Activated gamma-delta T cell (primary cell): ENCODE data around the gene EML4.

Source experiments
- DNase-seq: peaks from one replicate; lab custom pipeline; 2025; lab: John Stamatoyannopoulos, UW

Gene EML4

DNA sequence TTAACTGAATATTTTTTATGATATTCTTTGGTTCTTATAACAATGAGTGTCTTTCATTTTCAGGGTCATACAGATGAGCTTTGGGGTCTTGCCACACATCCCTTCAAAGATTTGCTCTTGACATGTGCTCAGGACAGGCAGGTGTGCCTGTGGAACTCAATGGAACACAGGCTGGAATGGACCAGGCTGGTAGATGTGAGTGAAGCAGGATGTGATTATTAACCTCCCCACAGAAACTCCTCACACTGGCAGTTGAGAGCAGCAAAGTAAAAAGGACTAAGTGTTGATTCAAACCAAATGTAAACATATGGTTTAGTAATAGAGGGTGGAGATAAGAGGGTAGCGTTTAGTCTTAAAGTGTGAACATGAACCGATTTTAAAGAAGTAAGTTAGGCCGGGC, 134.1 kb downstream of the EML4 start:
- DNase-seq: no peak

DNA sequence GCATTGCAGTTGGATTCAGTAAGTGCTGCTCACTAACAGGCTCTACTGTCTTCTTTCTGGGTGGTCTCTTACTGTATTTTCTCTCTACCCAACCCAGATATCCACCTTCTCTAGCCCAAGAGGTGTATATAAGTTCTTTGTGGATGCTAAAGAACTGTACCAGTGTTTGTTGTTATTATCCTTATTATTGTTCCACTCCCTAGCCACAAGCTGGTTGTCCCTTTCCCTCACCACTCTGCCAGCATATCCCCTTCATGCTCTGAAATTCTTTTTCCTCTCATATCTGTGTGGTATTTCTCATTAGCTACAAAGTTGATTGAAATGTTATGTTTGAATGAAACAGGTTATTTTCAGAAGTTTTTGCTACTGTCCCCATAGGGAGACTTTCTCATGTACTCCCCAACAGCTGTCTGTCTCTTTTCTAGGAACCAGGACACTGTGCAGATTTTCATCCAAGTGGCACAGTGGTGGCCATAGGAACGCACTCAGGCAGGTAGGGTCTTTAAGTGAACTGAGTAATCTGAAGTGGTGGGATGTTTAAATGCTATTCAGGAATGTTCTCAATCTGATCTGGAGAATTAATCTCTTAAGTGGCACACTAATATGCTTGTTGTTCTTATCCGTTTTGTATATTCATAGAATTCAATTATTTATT, 135.0 kb downstream of the EML4 start:
- no peak for DNase-seq

GRCh38 chr2:42307180-42307579, 138.0 kb downstream of the EML4 start:
- no peak for DNase-seq

DNA sequence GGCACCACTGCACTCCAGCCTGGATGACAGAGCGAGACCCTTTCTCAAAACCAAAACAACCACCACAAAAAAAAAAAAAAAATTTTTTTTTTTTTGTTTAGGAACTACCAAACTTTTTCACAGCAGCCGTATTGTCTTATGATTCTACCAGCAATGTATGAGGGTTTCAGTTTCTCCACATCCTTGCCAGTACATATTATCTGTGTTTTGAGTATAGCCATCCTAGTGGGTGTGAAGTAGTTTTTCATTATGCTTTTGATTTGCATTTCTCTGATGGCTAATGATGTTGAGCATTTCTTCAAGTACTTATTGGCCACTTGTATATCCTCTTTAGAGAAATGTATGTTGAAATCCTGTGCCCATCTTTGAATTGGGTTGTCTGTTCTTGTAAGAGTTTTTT, 140.2 kb downstream of the EML4 start:
- DNase-seq: no peak

DNA sequence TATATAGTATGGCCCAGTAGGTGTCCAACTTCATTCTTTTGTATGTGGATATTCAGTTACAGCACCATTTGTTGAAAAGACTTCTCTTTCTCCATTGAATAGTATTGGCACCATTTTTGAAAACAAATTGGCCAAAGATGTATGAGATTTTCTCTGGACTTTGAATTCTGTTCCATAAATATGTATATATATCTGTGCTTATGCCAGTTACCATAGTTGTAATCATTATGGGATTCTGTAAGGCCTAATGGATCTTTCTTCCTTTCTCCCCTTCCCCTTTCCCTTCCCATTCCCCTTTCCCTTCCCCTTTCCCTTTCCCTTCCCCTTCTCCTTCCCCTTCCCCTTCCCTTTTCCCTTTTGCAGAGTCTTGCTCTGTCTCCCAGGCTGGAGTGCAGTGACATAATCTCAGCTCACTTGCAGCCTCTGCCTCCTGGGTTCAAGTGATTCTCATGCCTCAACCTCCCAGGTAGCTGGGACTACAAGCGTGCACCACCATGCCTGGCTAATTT, 140.9 kb downstream of the EML4 start:
- DNase-seq: no peak

DNA sequence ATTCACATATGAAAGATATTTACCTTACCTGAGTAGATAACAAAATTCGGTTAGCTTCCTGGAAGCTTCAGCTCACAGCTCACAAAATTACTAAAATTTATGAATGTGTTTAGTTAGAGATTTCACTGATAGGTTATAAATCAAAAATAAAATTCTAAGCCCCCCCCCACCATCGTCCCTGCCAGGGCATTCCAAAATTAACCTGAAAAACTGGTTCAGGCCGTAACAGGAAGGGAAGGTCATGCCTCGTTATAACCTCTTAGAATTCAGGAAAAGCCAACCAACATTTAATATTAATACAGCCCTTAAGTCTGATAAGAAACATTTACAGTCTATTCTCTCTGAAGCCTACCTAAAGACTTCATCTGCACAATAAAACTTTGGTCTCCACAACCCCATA, 143.0 kb downstream of the EML4 start:
- no peak for DNase-seq

DNA sequence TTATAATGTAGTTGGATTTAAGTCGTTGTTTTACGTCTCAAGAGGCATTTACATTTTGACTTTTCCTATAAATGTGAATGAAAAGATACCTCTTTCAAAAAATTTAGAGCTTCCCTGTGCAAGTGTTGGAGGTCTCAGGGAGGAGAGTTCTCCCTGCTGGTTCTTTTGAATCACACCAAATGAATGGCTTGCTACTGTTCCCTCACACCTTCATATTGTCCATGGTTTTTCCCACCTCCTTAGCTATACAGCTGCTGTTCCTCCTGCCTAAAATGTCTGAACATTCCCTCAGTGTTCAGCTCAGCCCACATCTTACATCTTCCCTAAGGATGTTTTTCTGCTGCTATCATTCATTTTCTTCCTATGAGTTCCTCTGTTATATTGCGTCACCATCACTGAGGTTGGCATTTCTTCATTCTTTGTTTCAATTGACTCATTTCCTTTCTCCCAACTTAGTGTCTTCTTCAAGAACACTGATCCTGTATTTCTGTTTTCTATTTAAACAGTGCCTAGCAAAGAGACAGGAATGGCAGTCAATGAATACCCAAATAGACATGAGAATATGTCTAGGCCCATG, 145.8 kb downstream of the EML4 start:
- no peak for DNase-seq

GRCh38 chr2:42315844-42316470, 146.8 kb downstream of the EML4 start:
- no peak for DNase-seq

- DNase-seq: no peak
These were observed 147.8 kb downstream of the EML4 start for GRCh38 chr2:42316910-42317309.

DNA sequence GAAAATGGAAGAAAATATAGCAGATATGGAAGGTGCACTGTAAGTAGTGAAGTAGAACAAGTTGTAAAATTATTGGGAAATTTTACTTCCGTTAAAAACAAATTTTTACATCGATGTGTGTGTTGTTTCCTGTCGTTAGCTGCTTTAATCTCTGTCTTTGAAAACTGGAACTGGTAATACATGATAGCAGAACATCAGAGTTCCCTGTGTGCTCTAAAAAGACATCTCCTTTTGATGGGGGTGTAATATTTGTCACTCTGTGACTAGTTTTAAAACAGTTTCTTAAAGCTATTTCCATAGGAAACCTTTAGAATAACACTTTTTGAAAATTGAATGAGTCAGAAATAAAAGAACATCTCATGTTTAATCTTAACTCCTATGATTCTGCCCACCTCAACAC, 148.3 kb downstream of the EML4 start:
- no peak for DNase-seq

DNA sequence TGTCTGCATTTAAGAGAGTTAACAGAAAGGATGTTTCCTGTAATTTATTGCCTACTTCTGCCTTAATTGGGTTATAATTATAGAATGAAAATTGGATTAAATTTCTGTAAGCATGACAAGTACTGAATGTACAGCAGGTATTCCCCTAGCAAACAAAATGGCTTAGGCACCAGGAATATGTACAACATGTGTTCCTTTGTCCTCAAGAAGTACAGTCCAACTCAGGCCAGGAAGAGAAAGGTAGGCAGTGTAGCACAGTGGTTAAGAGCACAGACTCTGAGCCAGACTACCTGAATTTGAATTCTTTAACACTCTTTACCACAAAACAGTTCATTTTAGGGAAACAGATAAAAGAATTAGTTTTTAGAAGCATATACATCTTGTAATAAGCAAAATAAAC, 148.8 kb downstream of the EML4 start:
- no peak for DNase-seq

- DNase-seq: no peak
These were observed 150.1 kb downstream of the EML4 start for GRCh38 chr2:42319265-42319664.

GRCh38 chr2:42321452-42322064, 152.4 kb downstream of the EML4 start:
- no peak for DNase-seq

DNA sequence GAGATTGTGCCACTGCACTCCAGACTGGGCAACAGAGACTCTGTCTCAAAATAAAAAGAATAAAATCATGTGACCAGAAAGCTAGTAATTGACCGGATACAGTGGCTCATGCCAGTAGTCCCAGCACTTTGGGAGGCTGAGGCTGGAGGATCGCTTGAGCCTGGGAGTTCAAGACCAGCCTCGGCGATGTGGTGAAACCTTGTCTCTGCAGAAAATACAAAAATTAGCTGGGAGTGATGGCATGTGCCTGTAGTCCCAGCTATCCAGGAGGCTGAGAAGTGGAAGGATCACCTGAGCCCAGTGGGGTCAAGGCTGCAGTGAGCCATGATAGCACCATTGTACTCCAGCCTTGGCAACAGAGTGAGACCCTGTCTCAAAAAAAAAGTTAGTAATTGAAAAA, 155.1 kb downstream of the EML4 start:
- DNase-seq: no peak

DNA sequence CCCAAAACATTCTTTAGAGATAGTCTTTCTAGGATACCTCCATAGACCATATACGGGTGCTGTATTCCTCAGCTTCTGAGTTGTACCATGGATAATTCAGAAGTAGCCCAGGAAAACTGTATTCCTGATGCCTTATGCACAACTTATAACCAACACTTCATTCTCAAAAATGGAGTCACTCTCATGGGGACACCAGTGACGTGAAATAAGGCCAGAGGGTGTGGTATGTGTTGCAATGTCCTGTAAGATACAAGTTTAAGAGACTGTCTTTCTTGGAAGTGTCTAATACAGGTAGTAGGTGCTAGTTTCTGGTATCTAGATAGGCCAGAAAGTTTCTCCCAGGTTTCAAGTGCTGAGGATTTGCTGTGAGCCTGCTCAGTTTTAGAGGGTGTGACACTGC, 155.8 kb downstream of the EML4 start:
- DNase-seq: no peak

GRCh38 chr2:42325609-42326008, 156.5 kb downstream of the EML4 start:
- no peak for DNase-seq

GRCh38 chr2:42327125-42327524, 158.0 kb downstream of the EML4 start:
- DNase-seq: no peak

GRCh38 chr2:42328148-42328833, 159.1 kb downstream of the EML4 start:
- DNase-seq: no peak

DNA sequence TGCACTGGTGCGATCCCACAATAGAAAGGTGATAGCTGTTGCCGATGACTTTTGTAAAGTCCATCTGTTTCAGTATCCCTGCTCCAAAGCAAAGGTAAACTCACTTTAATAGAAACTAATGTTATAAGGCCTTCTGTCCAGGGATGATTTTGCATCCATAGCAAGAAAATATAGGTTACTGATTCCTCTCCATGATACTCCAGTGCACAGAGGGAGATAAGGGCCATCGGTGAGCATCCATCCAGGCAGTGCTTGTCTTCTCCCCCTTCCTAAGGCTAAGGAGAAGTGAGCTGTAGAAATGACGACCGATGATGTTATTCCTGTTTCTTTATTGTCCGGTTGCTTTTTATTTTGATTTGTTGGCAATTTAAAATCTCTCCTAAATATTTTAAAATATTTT, 159.8 kb downstream of the EML4 start:
- no peak for DNase-seq

DNA sequence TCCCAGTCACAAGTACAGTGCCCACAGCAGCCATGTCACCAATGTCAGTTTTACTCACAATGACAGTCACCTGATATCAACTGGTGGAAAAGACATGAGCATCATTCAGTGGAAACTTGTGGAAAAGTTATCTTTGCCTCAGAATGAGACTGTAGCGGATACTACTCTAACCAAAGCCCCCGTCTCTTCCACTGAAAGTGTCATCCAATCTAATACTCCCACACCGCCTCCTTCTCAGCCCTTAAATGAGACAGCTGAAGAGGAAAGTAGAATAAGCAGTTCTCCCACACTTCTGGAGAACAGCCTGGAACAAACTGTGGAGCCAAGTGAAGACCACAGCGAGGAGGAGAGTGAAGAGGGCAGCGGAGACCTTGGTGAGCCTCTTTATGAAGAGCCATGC, 160.6 kb downstream of the EML4 start:
- DNase-seq: no peak

- no peak for DNase-seq
These were observed 162.6 kb downstream of the EML4 start for GRCh38 chr2:42331569-42332284.

DNA sequence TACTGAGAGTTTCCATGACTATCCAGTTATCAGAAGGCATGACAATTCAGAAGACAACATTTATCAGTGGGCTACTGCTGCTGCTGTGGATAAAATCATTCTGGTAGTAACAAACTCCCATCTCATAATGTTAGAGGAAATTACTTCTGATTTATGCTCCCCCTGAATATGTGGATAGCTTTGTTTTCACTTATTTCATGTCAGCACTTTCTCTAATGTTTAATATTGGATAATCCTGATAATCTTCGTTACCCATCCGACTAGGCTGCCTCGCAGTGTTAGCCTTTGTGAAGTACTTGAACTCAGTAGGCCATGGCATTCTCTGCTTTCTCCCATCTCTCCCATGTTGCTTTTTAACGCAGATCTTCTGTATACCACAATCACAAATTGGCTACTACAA, 163.4 kb downstream of the EML4 start:
- no peak for DNase-seq
